ENCODE data around the gene SH3PXD2A.

DNA sequence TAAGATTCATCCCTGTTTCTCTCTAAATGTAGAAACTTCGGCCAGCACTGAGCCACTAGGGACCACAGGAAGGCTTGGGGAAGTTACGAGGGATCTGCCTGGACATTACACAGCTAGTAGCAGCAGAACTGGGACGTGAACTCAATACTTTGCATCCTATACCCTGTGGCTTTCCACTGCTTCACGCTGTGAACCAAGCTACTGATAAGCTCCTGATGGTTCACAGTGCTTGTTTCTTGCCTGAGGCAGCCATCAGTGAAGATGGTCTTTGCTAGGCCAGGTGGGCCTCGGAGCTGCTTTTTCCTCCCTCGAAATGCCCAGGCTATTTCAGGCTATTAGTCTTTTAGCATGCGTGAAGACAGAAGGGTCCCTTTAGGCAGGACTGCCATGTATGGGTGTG lies 132.7 kb downstream of the SH3PXD2A start:
- no peak for TF ChIP-seq CTCF (IDR thresholded peaks at IDR 0.05)
- no peak for TF ChIP-seq EZH2 (IDR thresholded peaks at IDR 0.05)

Measured in neural progenitor cell (in vitro differentiated cells).